Activated CD4-positive, alpha-beta memory T cell treated with anti-CD3 and anti-CD28 coated beads for 36 hours (primary cell): ENCODE data around the gene SAFB. TPM values are rescaled to one million over a fixed set of nuclear protein-coding genes. Genes with fewer than 3 reads are reported as not detected.

Source experiments
- CTCF ChIA-PET: fragments of 350-600 bp; sonication (Branson Sonifier 250); formaldehyde crosslinking; loops from one replicate; lab custom pipeline; 2021; ENCODE audit warnings: antibody characterized with exemption, inconsistent platforms; lab: Charles Lee
- POLR2A ChIA-PET: fragments of 350-600 bp; sonication (Branson Sonifier 250); formaldehyde crosslinking; loops from one replicate; lab custom pipeline; 2021; ENCODE audit warnings: antibody characterized with exemption; lab: Charles Lee
- DNase-seq: peaks from one replicate; pipeline ENCODE4 v3.0.0-alpha.2; 2020
- H3K27ac Mint-ChIP-seq: one replicate; pipeline ENCODE4 v1.8.0; 2021; ENCODE audit warnings: mixed read lengths
- H3K27me3 Mint-ChIP-seq: one replicate; pipeline ENCODE4 v1.8.0; 2021; ENCODE audit warnings: mixed read lengths
- H3K36me3 Mint-ChIP-seq: one replicate; pipeline ENCODE4 v1.8.0; 2021; ENCODE audit warnings: mixed read lengths
- H3K4me1 Mint-ChIP-seq: one replicate; pipeline ENCODE4 v1.8.0; 2021; ENCODE audit warnings: low read depth, mixed read lengths
- H3K4me3 Mint-ChIP-seq: one replicate; pipeline ENCODE4 v1.8.0; 2021; ENCODE audit warnings: mild to moderate bottlenecking, mixed read lengths
- H3K9me3 Mint-ChIP-seq: one replicate; pipeline ENCODE4 v1.8.0; 2021; ENCODE audit warnings: mixed read lengths
- intact Hi-C: fragments of 100-400 bp; cut with micrococcal nuclease; formaldehyde crosslinking; loops from one replicate; pipeline ENCODE4 v1.15.1; 2023
- total RNA-seq, 2 experiments: library from RNA; stranded (reverse); gene quantifications; one replicate each; pipeline ENCODE4 v1.2.3, GENCODE V29; 2021

Gene SAFB
- total RNA-seq, 2 experiments from 2014 or later: 103 to 113 TPM

DNA sequence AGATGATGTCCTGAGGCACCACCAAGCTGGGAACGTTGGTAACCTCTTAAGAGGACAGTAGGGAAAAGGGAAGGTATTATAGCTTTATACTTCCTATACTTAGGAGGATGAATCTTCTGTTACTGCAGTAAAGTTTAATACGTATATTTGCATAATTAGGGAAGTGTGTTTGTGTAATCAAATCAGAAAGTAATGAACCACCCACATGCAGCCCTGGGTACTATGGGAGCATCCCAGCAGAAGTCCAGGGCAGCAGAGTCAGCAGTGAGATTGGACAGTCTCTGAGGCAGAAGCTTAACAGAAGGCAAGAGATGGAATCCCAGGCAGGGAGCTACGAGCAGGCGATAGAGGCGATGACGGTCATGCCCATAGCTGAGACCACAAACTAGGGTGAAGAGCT is 12.5 kb downstream of the SAFB start:
- POLR2A ChIA-PET: interaction anchor here (1.7 kb wide), 1 partner anchor 13 kb away, joined by 6 read pairs; the partner anchor contains the start of genes SAFB and SAFB2

DNA sequence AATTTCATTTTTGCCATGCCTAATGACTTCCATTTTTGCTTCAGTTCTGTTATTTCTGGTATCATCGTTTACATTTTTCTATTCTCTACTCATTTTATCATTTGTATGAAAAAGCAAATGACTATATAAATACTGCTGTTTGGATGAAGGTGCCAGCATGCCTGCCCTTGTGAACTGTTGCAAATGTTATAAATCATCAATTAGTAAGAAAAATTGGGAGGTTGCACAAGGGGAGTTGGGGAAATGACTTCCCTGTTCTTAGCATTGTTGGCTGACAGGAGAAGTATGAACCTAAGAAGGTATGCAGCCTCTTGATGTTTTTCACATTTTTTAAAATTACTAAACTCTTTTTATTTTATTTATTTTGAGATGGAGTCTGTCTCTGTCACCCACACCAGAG is 15.1 kb downstream of the SAFB start:
- no peak overlapping the region for H3K4me3 Mint-ChIP-seq
- peaks cover 15% of the 10 kb centered on the region for H3K36me3 Mint-ChIP-seq
- H3K9me3 Mint-ChIP-seq: no peaks in the 10 kb centered on the region
- no peak for DNase-seq
- POLR2A ChIA-PET: interaction anchor here (0.6 kb wide), 1 partner anchor 11 kb away, joined by 3 read pairs; no protein-coding TSS in a partner anchor
- H3K27me3 Mint-ChIP-seq: no peaks in the 10 kb centered on the region
- CTCF ChIA-PET: no interaction called here
- intact Hi-C loops: no loop called here
- no peak overlapping the region for H3K27ac Mint-ChIP-seq
- H3K4me1 Mint-ChIP-seq: peaks cover 31% of the 10 kb centered on the region

More for the DNA sequence above, 12.5 kb downstream of the SAFB start:
- no peak for DNase-seq
- Mint-ChIP-seq H3K4me1 (peaks cover 47% of the 10 kb centered on the region), H3K27ac (no peak overlapping the region), H3K27me3 (no peaks in the 10 kb centered on the region), H3K9me3 (no peaks in the 10 kb centered on the region), H3K4me3 (no peak overlapping the region), H3K36me3 (peaks cover 16% of the 10 kb centered on the region)
- intact Hi-C loops: no loop called here
- CTCF ChIA-PET: interaction anchor here (1.0 kb wide), 1 partner anchor 15 kb away, joined by 3 read pairs; no protein-coding TSS in a partner anchor

DNA sequence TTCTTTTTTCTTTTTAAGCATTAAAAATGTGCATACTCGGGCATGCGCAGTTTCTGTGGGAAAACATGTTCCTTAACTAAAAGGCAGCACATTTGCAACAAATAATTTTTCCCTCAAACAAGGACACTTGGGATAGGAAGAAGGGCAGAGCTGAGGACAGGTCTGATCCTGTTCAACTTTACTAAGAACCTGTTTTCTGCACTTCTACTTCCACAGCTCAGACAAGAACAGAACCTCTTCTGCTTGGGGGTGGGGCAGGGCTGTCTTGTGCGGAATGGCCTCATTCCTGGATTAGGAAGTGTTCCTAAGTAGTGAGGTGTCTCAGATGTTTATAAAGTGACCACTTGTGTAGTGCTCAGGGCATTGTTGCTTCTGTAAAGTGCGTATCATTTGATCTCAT is 18.3 kb downstream of the SAFB start:
- Mint-ChIP-seq H3K27ac (no peak overlapping the region), H3K9me3 (no peaks in the 10 kb centered on the region), H3K36me3 (peaks cover 32% of the 10 kb centered on the region), H3K4me3 (no peak overlapping the region), H3K27me3 (no peaks in the 10 kb centered on the region), H3K4me1 (peaks cover 12% of the 10 kb centered on the region)
- ChIA-PET POLR2A (no interaction called here), CTCF (no interaction called here)
- intact Hi-C loops: no loop called here
- DNase-seq: no peak

DNA sequence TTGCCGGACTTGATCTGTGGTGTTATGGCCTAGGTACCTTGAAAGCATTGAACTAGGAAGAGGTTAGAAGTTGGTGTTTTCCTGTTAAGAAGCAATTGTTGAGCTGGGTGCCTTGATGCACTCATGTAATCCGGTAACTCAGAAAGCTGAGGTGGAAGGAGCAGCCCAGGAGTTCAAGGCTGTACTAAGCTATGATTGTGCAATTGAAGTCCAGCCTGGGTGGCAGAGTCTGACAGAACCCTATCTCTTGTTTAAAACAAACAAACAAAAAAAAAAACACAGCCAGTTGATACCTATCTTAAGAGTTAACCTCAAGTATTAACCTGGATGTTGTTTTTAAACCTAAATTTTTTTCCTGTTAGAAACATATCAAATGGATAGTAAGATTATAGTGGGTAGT is 19.3 kb downstream of the SAFB start:
- H3K9me3 Mint-ChIP-seq: no peaks in the 10 kb centered on the region
- intact Hi-C loops: no loop called here
- no peak overlapping the region for H3K27ac Mint-ChIP-seq
- POLR2A ChIA-PET: no interaction called here
- CTCF ChIA-PET: interaction anchor here (1.2 kb wide), 1 partner anchor 47 kb away, joined by 4 read pairs; the partner anchor contains the start of gene RPL36
- no peak for DNase-seq
- peaks cover 12% of the 10 kb centered on the region for H3K4me1 Mint-ChIP-seq
- peaks cover 41% of the 10 kb centered on the region for H3K36me3 Mint-ChIP-seq
- no peak overlapping the region for H3K4me3 Mint-ChIP-seq
- H3K27me3 Mint-ChIP-seq: no peaks in the 10 kb centered on the region

DNA sequence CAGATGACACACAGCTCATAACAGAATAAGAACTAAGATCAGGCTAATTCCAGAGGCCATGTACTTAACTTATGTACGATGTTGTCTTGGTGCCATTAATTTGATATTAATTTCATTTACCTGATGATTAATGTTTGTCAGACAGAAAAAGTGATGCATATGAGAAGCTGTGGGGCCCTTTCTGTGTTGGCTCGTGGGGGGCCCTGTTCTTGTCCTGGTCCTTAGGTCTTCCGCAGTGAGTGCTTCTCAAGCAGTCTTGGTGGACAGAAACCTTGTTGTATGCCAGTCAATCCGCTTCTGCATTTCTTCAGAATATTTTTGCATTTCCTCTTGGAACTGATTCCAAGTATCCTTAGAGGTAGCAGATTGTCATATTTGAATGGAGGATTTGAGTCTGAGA is 20.2 kb downstream of the SAFB start:
- Mint-ChIP-seq H3K36me3 (peaks cover 41% of the 10 kb centered on the region), H3K4me1 (peaks cover 7% of the 10 kb centered on the region)
- intact Hi-C loops: no loop called here

DNA sequence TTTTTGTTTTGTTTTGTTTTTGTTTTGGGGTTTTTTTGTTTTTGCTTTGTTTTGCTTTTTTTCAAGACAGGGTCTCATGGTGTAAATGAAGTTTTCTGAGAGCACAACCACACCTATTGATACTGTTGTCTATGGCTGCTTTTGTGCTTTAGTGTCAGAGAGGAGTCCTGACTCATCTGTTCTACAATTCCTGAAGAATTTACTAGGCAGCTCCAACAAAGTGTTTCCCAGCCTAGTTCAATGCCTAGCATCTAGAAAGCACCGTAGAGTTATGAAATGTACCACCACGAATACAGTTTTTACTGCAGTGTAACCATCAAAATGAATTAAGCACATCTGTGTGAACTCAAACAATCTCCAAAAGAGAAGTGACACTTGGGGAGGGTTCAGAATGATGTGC is 21.2 kb downstream of the SAFB start:
- H3K4me3 Mint-ChIP-seq: no peak overlapping the region
- intact Hi-C loops: no loop called here
- no peaks in the 10 kb centered on the region for H3K9me3 Mint-ChIP-seq
- DNase-seq: no peak
- H3K4me1 Mint-ChIP-seq: peaks cover 4% of the 10 kb centered on the region
- no peaks in the 10 kb centered on the region for H3K27me3 Mint-ChIP-seq
- ChIA-PET POLR2A (no interaction called here), CTCF (no interaction called here)
- H3K36me3 Mint-ChIP-seq: peaks cover 47% of the 10 kb centered on the region
- H3K27ac Mint-ChIP-seq: peak overlapping the region; percentile 18

More for the DNA sequence above, 20.2 kb downstream of the SAFB start:
- DNase-seq: no peak
- ChIA-PET CTCF (interaction anchor here (1.2 kb wide), 1 partner anchor 47 kb away, joined by 4 read pairs; the partner anchor contains the start of gene RPL36), POLR2A (no interaction called here)
- Mint-ChIP-seq H3K27me3 (no peaks in the 10 kb centered on the region), H3K9me3 (no peaks in the 10 kb centered on the region), H3K4me3 (no peak overlapping the region), H3K27ac (no peak overlapping the region)

DNA sequence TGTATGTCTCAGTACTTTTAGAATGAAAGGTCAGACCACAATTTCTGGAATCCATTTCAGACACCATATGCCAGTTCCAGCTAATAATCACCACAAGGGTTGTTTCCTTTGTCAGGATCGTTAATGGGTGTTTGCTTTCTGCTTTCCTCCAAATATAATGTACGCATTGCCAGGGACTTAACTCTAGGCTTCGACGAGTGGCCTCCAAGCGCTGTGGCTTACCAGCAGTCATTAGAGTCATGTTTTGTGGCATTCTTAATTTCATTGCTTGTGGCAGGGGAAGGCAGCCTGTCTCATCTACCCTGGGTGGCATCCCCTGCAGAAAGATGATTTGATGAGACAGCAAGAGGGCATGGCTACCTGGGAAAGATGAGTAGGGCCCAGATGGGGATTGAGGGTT is 22.5 kb downstream of the SAFB start:
- intact Hi-C loops: no loop called here
- Mint-ChIP-seq H3K27me3 (no peaks in the 10 kb centered on the region), H3K4me1 (peaks cover 4% of the 10 kb centered on the region), H3K36me3 (peaks cover 55% of the 10 kb centered on the region), H3K27ac (no peak overlapping the region), H3K9me3 (no peaks in the 10 kb centered on the region), H3K4me3 (no peak overlapping the region)
- CTCF ChIA-PET: interaction anchor here (0.8 kb wide), 1 partner anchor 65 kb away, joined by 3 read pairs; no protein-coding TSS in a partner anchor
- POLR2A ChIA-PET: no interaction called here
- no peak for DNase-seq

DNA sequence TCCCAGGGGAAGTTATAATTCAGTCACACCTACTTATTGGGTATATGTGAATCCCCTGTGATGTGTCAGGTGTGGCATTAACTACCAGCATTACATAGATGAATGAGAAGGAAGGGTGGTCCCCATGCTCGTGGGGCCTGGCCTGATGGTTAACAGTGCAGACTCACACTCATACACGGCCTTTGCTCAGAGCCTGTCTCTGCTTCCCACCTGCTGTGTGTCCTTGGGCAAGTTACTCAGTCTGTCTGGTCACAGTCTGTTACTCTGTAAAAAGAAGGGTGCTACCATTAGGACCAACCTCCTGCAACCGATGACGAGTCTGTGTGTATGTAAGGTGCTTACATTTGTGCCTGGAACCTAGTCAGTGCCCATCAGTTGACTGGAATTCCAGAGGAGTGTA is 23.8 kb downstream of the SAFB start:
- Mint-ChIP-seq H3K27me3 (no peaks in the 10 kb centered on the region), H3K27ac (no peak overlapping the region), H3K9me3 (no peaks in the 10 kb centered on the region), H3K36me3 (peaks cover 56% of the 10 kb centered on the region), H3K4me1 (no peaks in the 10 kb centered on the region), H3K4me3 (no peak overlapping the region)
- intact Hi-C loops: no loop called here
- no peak for DNase-seq
- ChIA-PET POLR2A (no interaction called here), CTCF (no interaction called here)

DNA sequence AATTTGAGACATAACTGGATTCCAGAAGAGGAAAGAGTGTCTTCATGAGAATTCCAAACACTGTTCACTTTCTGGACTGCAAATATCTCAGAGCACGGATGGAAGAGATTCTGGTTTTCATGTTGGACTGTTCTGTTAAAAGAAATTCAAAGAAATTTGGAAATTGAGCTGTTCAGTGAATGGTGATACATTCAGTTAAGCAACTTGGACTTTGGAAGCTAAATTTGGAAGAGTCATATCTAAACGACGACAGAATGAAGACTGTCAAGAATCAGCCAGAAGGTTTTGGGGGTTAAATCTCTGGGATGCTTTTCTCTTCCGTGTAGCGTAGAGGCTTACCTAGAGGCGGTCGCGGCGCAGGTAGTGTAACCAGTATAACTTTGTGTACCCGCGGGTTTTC is 25.6 kb downstream of the SAFB start:
- POLR2A ChIA-PET: interaction anchor here (0.6 kb wide), 1 partner anchor 14 kb away, joined by 5 read pairs; no protein-coding TSS in a partner anchor
- intact Hi-C loops: no loop called here

DNA sequence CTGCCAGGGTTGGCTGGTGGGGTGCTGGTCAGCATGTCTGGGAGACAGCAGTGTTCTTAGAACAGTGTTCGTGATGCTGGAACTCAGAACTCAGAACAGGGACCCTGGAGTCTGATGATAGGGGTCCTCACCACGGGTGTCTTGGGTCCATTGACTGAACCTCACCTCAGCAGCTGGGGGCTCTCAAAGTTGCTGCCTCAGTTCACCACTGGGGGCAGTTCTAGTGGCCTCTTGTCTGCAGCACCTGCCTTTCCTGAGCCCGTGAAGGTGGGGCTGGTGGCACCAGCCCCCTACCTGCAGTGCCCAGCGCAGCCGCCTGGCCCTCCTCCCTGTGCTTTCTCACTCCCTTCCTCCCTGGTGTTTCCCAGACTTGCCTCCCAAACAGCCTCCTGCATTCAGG is 28.5 kb downstream of the SAFB start:
- POLR2A ChIA-PET: no interaction called here
- H3K36me3 Mint-ChIP-seq: peaks cover 65% of the 10 kb centered on the region
- CTCF ChIA-PET: no interaction called here
- no peak overlapping the region for H3K4me3 Mint-ChIP-seq
- DNase-seq: no peak
- intact Hi-C loops: no loop called here
- H3K4me1 Mint-ChIP-seq: no peaks in the 10 kb centered on the region
- no peaks in the 10 kb centered on the region for H3K27me3 Mint-ChIP-seq
- H3K27ac Mint-ChIP-seq: no peak overlapping the region
- no peaks in the 10 kb centered on the region for H3K9me3 Mint-ChIP-seq

More for the DNA sequence above, 25.6 kb downstream of the SAFB start:
- no peaks in the 10 kb centered on the region for H3K9me3 Mint-ChIP-seq
- no peak overlapping the region for H3K27ac Mint-ChIP-seq
- H3K4me1 Mint-ChIP-seq: no peaks in the 10 kb centered on the region
- peaks cover 60% of the 10 kb centered on the region for H3K36me3 Mint-ChIP-seq
- no peaks in the 10 kb centered on the region for H3K27me3 Mint-ChIP-seq
- CTCF ChIA-PET: interaction anchor here (1.0 kb wide), 1 partner anchor 27 kb away, joined by 3 read pairs; no protein-coding TSS in a partner anchor
- no peak for DNase-seq
- no peak overlapping the region for H3K4me3 Mint-ChIP-seq

DNA sequence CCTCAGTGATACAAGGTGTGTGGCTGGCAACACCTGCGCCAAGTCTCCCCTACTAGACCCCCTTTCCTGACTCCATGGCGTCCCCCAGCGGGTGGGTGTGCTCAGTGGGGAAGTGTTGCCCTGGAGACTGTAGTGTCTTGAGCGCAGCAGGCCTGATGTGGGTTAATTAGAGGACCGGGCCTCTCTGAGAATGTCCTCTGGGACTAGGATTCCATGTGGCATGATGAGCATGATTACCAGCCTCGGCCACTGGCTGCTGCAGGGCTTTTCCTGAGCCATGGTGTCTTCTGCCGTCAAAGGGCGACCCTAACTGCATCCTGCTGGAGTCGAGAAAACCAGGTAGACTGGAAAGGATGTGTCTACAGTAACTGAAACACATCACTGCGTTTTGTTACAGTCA is 29.4 kb downstream of the SAFB start:
- H3K36me3 Mint-ChIP-seq: peaks cover 63% of the 10 kb centered on the region
- no peak for DNase-seq
- H3K4me3 Mint-ChIP-seq: no peak overlapping the region
- no peak overlapping the region for H3K27ac Mint-ChIP-seq
- POLR2A ChIA-PET: no interaction called here
- H3K4me1 Mint-ChIP-seq: no peaks in the 10 kb centered on the region
- intact Hi-C loops: no loop called here
- H3K9me3 Mint-ChIP-seq: no peaks in the 10 kb centered on the region
- CTCF ChIA-PET: no interaction called here
- no peaks in the 10 kb centered on the region for H3K27me3 Mint-ChIP-seq

DNA sequence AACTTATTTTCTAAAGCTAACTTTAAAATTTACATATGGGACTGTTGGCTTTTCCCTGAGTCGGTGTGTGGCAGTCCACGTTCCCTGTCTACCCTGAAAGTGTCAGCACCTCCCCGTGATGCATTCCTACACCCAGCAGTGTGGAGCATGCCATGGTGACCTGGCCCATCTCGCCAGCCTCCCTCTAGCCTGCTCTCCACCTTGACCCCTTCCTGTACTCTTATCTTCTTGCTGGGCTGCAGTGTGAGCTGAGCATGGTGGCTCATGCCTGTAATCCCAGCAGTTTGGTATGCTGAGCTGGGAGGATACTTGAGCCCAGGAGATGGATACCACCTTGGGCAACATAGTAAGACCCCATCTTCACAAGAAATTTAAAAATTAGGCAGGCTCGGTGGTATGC is 32.0 kb downstream of the SAFB start:
- Mint-ChIP-seq H3K9me3 (no peaks in the 10 kb centered on the region), H3K27me3 (no peaks in the 10 kb centered on the region), H3K4me3 (no peak overlapping the region), H3K36me3 (peaks cover 61% of the 10 kb centered on the region), H3K4me1 (no peaks in the 10 kb centered on the region), H3K27ac (no peak overlapping the region)
- CTCF ChIA-PET: interaction anchor here (0.6 kb wide), 1 partner anchor 38 kb away, joined by 3 read pairs; no protein-coding TSS in a partner anchor
- intact Hi-C loops: no loop called here
- POLR2A ChIA-PET: interaction anchor here (0.6 to 0.7 kb wide), 2 partner anchors 10 to 173 kb away, joined by 3 to 5 read pairs; no protein-coding TSS in a partner anchor
- no peak for DNase-seq

DNA sequence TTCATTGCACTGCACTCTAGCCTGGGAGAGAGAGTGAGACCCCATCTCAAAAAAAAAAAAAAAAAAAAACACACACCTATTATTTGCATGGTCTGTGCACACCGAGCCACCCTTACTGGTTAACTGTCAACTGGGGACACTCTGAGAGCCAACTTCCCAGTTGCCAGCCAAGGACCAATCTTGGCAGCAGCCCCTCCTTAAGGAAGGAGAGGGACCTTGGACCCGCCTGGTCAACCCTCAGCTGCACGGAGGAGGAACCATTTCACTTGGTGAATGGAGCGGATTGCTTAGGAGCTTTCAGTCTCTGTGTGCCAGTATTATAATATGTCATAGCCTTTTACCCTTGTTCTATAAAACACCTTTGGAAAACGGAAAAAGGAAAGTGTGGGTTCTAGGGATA is 32.5 kb downstream of the SAFB start:
- intact Hi-C loops: no loop called here
- no peak overlapping the region for H3K4me3 Mint-ChIP-seq
- ChIA-PET CTCF (no interaction called here), POLR2A (interaction anchor here (0.6 kb wide), 1 partner anchor 173 kb away, joined by 3 read pairs; no protein-coding TSS in a partner anchor)
- no peaks in the 10 kb centered on the region for H3K9me3 Mint-ChIP-seq
- no peak for DNase-seq
- H3K27me3 Mint-ChIP-seq: no peaks in the 10 kb centered on the region
- no peak overlapping the region for H3K27ac Mint-ChIP-seq
- no peaks in the 10 kb centered on the region for H3K4me1 Mint-ChIP-seq
- peaks cover 58% of the 10 kb centered on the region for H3K36me3 Mint-ChIP-seq
